GM19025 (cell line): ENCODE data around the gene ELOVL2.

Experiments
- ATAC-seq: cut with Tn5 transposase; IDR thresholded peaks from one replicate; pipeline ENCODE4 v1.9.1; 2021; ENCODE audit warnings: mild to moderate bottlenecking, low read depth, moderate library complexity; ENCODE audit not compliant: unreplicated experiment

The ELOVL2 gene

GRCh38 chr6:10945845-10946244 lies 98.3 kb downstream of the ELOVL2 start:
- no peak for ATAC-seq

- ATAC-seq = no peak
Measured at GRCh38 chr6:10939840-10940239, 104.3 kb downstream of the ELOVL2 start.

- ATAC-seq = no peak
Measured at GRCh38 chr6:10933126-10933525, 111.0 kb downstream of the ELOVL2 start.
